Measurements from ENCODE around the gene METTL23.
"Not testable (repeated sequence)": the region's sequence is repeated elsewhere in the genome, so short reads cannot be mapped to it uniquely, and the experiment has no call there.

The METTL23 gene

DNA sequence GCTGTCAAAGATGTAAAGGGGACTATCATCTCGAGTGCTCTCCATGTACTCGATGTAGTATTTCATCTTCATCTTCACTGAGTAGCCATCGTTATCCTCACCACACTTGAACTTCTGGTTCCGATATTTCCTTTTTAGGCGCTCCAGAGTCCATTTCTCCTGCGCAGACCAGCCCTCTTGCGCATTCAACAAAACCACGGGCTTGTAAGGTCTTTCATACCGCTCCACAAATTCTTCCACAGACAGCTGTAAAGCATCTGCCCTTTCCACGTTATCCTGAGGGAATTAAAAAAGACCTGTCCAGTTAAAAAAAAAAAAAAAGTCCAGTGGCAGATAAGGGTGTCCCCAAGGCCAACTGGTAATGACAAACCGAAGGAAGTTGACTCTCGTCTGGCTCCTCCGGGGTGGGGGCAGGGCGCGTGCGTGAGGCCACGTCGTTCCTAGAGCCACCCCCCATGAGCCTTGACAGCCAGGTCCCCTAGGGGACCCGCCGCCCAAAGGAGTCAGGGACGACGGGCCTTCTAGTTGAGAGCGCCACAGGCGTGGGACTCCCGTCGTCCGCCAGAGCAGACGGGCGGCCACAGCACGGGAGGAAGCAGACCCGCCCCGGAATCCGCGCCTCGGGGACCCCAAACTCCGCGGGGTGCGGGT is 934 bp upstream of the METTL23 start:
- TF ChIP-seq, protein P1, sequence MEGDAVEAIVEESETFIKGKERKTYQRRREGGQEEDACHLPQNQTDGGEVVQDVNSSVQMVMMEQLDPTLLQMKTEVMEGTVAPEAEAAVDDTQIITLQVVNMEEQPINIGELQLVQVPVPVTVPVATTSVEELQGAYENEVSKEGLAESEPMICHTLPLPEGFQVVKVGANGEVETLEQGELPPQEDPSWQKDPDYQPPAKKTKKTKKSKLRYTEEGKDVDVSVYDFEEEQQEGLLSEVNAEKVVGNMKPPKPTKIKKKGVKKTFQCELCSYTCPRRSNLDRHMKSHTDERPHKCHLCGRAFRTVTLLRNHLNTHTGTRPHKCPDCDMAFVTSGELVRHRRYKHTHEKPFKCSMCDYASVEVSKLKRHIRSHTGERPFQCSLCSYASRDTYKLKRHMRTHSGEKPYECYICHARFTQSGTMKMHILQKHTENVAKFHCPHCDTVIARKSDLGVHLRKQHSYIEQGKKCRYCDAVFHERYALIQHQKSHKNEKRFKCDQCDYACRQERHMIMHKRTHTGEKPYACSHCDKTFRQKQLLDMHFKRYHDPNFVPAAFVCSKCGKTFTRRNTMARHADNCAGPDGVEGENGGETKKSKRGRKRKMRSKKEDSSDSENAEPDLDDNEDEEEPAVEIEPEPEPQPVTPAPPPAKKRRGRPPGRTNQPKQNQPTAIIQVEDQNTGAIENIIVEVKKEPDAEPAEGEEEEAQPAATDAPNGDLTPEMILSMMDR (conservative IDR thresholded peaks at IDR 0.05; ENCODE audit: low read length) = no peak
- H3K4me3 ChIP-seq (ENCODE audit: low read length) = peak overlapping the region; percentile 87
- DNase-seq (ENCODE audit: low read depth) = peak; percentile 73

GRCh38 chr17:76726231-76726775 is 336 bp upstream of the METTL23 start, which contains the start of gene JMJD6:
TSS of gene JMJD6 (minus strand) at chr17:76726606. CDS start at chr17:76726475, 131 bp downstream.
- DNase-seq (ENCODE audit: low read depth) = peak; percentile 97
- TF ChIP-seq, protein P1 (conservative IDR thresholded peaks at IDR 0.05; ENCODE audit: low read length) = no peak
- peak within 1 kb of the TSS; percentile 87 for H3K4me3 ChIP-seq (ENCODE audit: low read length)

DNA sequence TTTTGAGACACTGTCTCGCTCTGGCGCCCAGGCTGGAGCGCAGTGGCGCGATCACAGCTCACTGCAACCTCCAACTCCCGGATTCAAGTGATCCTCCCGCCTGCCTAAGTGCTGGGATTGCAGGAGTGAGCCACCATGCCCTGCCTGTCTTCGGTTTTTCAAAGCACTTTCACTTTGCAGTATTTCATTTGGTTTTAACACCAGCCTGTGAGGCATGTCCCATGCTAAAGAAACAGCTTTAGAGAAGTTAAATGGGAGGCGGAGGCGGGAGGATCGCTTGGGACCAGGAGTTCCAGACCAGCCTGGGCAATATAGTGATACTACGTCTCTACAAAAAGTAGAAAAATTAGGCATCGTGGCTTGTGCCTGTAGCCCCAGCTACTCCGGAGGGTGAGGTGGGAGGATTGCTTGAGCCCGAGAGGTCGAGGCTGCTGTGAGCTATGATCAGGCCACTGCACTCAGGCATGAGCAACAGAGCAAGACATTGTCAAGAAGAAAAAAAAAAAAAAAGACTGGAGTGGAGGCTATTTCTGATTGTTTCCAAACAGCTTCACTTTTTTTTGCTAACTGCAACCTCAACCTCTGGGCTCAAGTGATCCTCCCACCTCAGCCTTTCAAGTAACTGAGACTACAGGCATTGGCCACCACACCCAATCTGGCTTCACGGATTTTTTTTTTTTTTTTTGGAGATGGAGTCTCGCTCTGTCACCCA is 1.3 kb downstream of the METTL23 start:
- H3K4me3 ChIP-seq (ENCODE audit: low read length) = peak overlapping the region; percentile 72
- TF ChIP-seq, protein P1 (conservative IDR thresholded peaks at IDR 0.05; ENCODE audit: low read length) = no peak
- no peak for DNase-seq (ENCODE audit: low read depth)

DNA sequence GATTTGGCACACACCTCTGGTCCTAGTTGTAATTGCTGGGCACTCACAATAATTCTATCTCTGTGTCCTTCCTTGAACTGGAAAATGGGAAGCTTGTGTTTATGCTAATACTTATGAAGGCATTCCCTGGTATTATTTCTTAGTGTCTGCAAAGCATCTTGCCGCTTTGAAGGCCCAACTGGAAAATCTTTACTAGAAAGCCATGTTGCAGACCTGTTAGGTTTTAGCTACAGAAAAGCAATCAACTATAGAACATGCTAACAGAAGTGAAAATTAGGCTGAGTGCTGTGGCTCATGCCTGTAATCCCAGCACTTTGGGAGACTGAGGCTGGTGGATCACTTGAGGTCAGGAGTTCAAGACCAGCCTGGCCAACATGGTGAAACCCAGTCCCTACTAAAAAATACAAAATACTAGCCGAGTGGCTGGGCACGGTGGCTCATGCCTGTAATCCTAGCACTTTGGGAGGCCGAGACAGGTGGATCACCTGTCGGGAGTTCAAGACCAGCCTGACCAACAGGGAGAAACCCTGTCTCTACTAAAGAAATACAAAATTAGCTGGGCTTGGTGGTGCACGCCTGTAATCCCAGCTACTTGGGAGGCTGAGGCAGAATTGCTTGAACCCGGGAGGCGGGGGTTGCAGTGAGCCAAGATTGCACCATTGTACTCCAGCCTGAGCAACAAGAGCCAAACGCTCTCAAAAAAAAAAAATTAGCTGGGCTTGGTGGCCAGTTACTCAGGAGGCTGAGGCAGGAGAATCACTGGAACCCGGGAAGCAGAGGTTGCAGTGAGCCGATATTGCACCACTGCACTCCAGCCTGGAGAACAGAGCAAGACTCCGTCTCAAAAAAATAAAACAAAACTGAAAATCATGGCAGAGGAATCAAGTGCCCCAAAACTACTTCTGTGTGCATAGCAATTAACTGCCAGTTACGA is 5.4 kb downstream of the METTL23 start:
- not testable (repeated sequence) for H3K4me3 ChIP-seq (ENCODE audit: low read length); DNase-seq (ENCODE audit: low read depth)

DNA sequence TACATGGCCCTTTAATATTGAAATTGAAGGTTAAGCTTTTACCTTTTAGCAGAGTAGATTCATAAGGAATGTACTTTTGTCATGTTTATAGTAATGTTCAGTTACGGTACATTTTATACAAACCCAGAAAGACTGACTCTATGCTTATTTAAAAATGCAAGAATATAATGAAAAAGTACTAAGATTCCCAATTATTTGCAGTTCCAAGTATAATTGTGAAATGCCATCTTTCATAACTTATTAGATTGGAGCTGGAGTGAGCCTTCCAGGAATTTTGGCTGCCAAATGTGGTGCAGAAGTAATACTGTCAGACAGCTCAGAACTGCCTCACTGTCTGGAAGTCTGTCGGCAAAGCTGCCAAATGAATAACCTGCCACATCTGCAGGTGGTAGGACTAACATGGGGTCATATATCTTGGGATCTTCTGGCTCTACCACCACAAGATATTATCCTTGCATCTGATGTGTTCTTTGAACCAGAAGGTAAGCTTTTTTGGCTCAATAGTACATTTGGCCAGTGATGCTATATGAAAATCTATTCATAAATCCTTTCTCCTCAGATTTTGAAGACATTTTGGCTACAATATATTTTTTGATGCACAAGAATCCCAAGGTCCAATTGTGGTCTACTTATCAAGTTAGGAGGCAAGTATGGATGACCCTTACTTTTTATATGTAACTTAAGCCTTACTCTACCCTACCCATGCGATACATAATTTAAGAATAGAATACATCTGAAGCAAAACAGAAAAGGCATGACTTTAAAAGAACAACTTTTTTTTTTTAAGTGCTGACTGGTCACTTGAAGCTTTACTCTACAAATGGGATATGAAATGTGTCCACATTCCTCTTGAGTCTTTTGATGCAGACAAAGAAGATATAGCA is 6.3 kb downstream of the METTL23 start:
- TF ChIP-seq, protein P1 (conservative IDR thresholded peaks at IDR 0.05; ENCODE audit: low read length) = no peak
- peak; percentile 60 for DNase-seq (ENCODE audit: low read depth)

DNA sequence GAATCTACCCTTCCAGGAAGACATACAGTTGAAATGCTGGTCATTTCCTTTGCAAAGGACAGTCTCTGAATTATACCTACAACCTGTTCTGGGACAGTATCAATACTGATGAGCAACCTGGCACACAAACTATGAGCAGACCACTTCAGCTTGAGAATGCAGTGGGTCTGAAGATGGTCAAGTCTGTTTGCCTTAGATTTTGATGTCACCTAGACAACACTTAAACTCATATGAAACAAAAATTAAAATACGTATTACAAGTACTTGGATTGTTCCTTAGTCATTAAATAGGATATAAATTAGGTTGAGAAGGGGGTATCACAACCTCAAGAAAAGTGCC is 6.9 kb downstream of the METTL23 start:
- TF ChIP-seq, protein P1 (conservative IDR thresholded peaks at IDR 0.05; ENCODE audit: low read length) = no peak
- H3K4me3 ChIP-seq (ENCODE audit: low read length) = no peak overlapping the region
- DNase-seq (ENCODE audit: low read depth) = no peak

More for the DNA sequence above, 6.3 kb downstream of the METTL23 start:
- H3K4me3 ChIP-seq (ENCODE audit: low read length) = no peak overlapping the region

All from AG10803 (cell line).